Vagina (tissue), 2 donors: ENCODE results near the gene SGMS2.

ENCODE experiments used
- CTCF ChIP-seq, 3 experiments: fragments of 450-650 bp in 2 of 3; fragments of 200-600 bp in 1 of 3; sonication (generic) in 1 of 3; IDR thresholded peaks; one replicate each; pipeline ENCODE4 v1.5.1; 2017 to 2019; ENCODE audit warnings: antibody characterized with exemption in 3 of 3, mild to moderate bottlenecking in 2 of 3, moderate library complexity in 2 of 3
- POLR2A ChIP-seq, 2 donors: fragments of 450-650 bp; IDR thresholded peaks; one replicate each; pipeline ENCODE4 v1.6.1; 2017; ENCODE audit warnings: antibody characterized with exemption in 2 of 2, mild to moderate bottlenecking in 2 of 2, moderate library complexity in 2 of 2
- POLR2AphosphoS5 ChIP-seq, 2 donors: sonication (generic); formaldehyde crosslinking; IDR thresholded peaks; one replicate each; pipeline ENCODE4 v1.9.0; 2017; ENCODE audit warnings: antibody characterized with exemption in 2 of 2, mild to moderate bottlenecking in 2 of 2, low read depth in 1 of 2; ENCODE audit not compliant: insufficient read depth in 1 of 2

- TF ChIP-seq CTCF (IDR thresholded peaks at IDR 0.05) (no peak), POLR2A (IDR thresholded peaks at IDR 0.05) (no peak), POLR2AphosphoS5 (IDR thresholded peaks at IDR 0.05; ENCODE audit: insufficient read depth in 1 of 2, low read depth in 1 of 2) (no peak)
Measured at GRCh38 chr4:107939307-107939706, 114.6 kb downstream of the SGMS2 start.
